HG03521 (cell line): ENCODE results near the gene OR4D1.

Source experiments
- ATAC-seq: cut with Tn5 transposase; IDR thresholded peaks from one replicate; pipeline ENCODE4 v1.9.1; 2021; ENCODE audit warnings: mild to moderate bottlenecking, moderate library complexity; ENCODE audit not compliant: unreplicated experiment

The OR4D1 gene

DNA sequence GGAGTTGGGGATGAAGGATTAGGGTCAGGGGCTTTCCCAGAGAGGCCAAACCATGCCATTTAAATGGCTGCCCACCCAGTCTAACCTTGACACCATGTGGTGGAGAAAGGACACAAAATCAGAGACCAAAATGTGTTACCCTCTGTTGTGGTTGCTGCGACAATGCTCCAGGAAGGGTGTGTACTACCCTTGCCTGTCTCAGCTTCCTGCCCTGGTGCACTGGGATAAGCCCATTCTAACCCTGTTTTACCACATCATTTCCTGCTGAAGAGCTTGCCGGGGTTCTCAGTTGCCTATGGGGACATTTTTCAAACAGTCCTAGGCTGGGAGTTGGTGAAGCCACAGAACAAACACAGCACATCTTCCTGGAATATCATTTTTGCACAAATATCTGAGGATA, 4.9 kb downstream of the OR4D1 start:
- no peak for ATAC-seq

DNA sequence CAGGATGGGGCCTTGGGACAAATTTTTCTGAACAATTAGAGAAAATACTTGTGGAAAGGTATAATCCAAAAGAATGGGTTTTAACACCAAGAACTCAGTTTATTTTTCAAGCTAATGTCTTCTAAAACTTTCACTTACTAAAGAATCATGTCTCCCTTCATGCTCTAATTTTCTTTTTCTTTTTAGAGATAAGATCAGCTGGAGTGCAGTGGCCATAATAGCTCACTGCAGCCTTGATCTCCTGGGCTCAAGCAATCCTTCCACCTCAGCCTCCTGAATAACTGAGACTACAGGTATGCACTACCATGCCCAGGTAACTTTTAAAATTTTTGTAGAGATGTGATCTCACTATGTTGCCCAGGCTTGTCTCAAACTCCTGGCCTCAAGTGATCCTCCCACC, 5.5 kb downstream of the OR4D1 start:
- no peak for ATAC-seq

- ATAC-seq = no peak
These were observed 8.9 kb downstream of the OR4D1 start for GRCh38 chr17:58156839-58157803.

DNA sequence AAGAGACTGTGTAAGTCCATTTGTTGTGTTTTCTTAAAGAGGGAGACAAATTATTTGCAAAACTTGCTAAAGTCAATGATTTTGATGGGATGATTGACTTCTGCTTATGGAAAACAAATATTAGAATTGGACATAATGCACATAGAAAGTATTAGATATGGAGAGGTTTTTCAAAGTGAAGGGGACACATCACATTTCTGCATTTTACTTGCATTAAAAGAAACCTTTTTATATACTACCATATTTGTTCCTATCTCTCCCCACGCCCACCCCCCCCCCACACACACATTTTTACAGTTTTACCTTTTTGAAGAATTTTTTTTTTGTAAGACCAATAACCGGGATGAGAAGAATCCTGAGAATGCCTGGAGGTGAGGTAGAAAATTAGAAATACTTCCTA, 10.0 kb downstream of the OR4D1 start:
- ATAC-seq = no peak

GRCh38 chr17:58161566-58161965, 13.4 kb downstream of the OR4D1 start:
- no peak for ATAC-seq

GRCh38 chr17:58165981-58166380, 17.8 kb downstream of the OR4D1 start:
- no peak for ATAC-seq

GRCh38 chr17:58166682-58167081, 18.5 kb downstream of the OR4D1 start, which contains the start of gene OR4D2:
OR4D2 (plus strand) TSS chr17:58166982; CDS start chr17:58169656, 2,674 bp downstream.
- ATAC-seq = no peak

- no peak for ATAC-seq
These were observed 22.4 kb downstream of the OR4D1 start for GRCh38 chr17:58170622-58171021.

- no peak for ATAC-seq
These were observed 24.3 kb downstream of the OR4D1 start for GRCh38 chr17:58172369-58173071.

DNA sequence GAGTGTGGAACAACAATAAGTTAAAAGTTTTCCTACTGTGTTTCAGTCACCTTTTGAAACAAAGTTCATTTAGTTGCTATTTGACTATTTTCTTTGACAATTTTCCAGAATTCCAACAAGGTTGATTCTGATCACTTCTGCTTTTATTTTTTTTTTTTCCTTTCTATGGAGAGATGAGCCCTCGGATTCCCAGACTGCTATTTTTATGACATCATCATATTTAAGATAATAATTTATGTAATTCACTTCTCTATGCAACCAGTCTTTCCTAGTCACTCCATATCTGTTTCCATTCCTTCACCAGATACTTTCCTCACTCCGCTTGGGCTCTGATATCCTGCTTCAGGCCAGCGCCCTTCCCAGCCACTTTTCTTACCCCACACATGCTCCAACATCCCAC, 26.7 kb downstream of the OR4D1 start:
- no peak for ATAC-seq

DNA sequence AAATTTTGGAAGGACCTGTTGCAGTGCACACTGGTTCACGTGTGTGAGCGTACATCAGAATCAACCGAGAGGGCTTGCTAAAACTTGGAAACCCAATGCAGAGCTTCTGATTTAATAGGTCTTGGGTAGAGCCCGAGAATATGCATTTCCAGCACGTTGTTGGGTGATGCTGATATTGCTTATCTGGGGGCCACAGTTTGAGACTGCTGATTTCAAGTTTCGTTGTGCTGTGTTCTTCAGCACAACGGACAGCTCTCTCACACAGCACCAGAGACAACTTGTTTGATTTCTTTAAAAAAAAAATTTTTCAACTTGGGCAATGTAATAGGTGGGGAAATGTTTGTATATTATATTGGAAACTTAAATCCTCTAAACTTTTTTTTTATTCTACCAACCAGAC, 28.0 kb downstream of the OR4D1 start:
- ATAC-seq = no peak

DNA sequence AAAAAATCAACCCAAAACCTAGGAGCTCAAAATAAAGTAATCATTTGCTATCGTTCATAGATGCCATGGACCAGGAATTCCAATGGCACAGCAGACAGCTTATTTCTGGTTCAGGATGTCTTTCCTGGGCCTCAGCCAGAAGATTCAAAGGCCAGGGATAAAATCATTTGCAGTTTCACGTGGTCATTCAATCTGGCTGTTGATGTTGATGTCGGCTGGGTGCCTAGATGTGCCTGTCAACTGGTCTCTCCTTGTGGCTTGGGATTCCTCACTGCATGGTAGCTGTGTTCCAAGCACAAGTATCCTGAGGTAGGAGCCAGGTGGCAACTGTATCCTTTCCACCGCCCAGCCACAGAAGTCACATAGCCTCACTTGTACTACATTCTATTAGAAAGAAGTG, 33.6 kb downstream of the OR4D1 start:
- ATAC-seq = no peak

DNA sequence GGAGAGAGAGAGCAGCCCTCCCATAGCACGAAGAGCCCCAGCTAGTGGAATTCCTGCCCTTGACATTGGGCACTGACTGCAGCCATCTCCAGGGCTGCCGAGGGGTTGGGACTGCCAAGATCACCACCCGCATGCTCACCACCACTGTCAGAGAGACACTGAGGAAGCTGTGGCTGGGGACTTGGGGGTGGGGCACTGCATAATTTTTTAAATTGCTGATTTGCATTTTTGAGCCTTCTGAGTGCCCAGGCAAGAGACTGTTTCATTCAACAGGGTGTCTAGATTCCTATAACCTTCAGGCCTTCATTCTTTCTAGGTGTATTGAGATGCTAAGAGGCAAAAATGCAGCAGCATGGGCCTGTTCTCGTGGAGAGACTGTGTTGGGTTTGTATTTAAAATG, 35.3 kb downstream of the OR4D1 start:
- ATAC-seq = no peak

GRCh38 chr17:58184308-58184985, 36.3 kb downstream of the OR4D1 start:
- no peak for ATAC-seq

DNA sequence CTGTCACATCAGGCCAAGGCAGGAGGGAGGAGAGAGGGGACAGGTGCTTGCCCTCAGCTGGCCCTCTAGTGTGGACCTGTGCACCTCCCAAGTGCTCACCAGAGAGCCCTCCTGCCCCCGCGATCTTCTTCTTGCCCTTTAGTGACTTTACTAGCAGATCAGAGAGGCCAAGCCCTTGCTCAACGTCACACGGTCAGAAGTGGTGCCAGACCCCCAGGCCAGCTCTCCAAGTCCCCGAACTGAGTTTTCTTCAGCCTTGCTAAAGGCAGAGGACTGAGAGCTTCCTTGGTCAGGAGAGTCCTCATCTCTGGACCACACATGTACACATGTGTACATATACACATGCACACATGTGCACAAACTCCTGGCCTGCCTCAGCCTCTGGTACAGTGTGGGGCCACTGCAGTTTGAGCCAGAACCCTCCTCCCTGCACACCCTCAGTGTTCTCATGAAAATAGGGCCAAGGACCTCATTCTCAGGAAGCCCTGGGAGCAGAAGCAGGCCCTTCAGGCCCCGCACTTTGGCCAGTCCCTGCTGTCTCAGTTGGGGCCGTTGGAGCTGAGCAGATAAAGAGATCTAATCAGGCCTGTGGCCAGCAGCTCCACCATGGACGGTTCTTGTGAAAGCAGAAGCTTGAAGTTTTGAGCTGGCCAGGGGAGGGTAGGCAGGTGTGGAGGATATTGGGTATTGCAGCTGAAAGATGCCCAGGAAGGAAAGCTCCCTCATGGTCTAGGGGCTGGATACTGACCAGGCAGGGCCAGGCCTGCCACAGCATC, 37.0 kb downstream of the OR4D1 start:
- ATAC-seq = no peak

GRCh38 chr17:58186591-58186990, 38.4 kb downstream of the OR4D1 start:
- no peak for ATAC-seq

- no peak for ATAC-seq
These were observed 38.9 kb downstream of the OR4D1 start for GRCh38 chr17:58187063-58187462.

DNA sequence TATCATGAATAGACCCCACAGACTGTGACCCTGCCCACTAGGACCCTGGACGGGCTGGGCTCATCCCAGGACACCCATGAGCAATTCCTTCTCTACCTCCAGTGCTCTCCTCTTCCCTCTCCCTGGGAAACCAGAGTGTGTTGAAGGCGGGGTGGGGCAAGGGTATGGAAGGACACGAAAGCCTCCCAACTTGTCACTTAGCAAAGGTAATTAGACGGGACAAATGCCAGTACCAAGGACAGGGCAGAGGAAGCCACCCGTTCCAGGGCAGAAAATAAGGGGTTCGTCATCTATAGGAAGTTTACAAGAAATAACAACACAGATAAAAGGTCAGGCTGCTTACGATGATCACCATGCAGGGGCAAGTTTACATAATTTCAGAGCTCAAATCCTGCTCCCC, 39.5 kb downstream of the OR4D1 start:
- no peak for ATAC-seq

DNA sequence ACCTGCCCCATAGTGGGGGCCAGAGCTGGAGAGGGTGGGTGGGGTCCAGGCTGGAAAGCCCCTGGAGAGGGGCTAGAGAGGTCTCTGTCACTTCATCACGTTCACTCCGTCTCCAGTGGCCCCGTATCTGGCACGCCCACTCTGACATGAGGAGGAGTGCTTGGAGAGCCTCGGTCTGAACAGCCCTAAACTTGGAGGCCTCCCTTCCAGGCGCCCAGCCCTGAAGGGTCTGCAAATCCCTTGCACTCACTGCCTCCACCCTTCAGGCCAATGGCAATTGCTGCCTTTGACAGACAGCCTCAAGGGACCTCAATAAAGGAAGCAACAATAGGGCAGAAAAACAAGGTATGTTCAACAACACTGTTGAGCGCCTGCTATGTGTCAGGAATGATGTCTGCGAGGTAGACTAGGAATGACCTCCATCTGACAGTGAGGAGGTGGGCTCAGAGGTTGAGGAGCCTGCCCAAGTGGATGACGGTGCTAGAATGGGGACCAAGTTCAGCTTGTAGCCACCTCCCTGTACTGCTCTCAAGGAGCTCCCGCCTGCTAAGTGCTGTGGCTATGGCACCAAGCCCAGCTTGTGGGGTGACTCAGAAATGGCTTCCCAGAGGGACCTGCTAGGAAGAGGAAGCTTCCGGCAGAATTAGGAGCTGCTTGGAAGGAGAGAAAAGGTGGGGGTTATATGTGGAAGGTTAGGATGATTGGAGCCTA, 41.4 kb downstream of the OR4D1 start:
- ATAC-seq = no peak

DNA sequence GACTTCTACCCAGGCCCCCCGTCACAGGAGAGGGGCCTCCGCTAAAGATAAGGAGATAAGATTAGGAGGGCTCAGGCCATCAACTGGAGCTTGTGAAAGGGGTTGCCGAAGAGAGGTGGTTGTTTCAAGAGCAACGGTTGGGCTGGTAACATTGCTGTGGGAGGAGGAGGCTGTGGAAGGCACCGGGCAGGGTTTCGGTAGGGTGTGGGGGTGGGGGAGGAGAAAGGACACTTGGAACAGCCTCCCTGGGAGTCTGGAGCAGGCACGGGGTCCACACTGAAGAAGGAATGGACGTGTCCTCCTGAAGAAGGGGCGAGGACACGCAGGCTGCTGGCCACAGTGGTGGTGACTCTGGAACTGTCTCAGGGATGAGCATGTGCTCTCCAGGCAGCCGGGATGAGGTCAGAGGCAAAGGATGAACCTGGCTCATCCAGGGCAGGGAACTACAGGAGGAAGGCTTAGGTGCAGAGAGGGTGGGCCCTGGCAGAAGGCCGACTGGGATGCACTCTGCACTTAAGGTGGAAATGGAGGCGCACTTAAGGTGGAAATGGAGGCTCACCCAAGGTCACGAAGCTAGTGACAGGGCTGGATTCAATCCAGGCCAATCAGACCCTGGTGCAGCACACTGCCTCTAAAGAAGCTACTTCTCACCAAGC, 43.2 kb downstream of the OR4D1 start:
- no peak for ATAC-seq
